AG10803 (cell line): ENCODE measurements around the gene CCNQ.

Source experiments
- DNase-seq: peaks from one replicate; pipeline ENCODE4 v3.0.0; 2010; ENCODE audit warnings: low read depth
- H3K4me3 ChIP-seq: 2 replicates; pipeline ENCODE4 v1.5.1; 2011; ENCODE audit warnings: mild to moderate bottlenecking, low read length, control low read depth
- TF ChIP-seq, protein P1 (sequence below): conservative IDR thresholded peaks from 2 replicates; pipeline ENCODE4 v1.5.1; 2011; ENCODE audit warnings: mild to moderate bottlenecking, low read length, control low read depth, inconsistent platforms

The CCNQ gene

DNA sequence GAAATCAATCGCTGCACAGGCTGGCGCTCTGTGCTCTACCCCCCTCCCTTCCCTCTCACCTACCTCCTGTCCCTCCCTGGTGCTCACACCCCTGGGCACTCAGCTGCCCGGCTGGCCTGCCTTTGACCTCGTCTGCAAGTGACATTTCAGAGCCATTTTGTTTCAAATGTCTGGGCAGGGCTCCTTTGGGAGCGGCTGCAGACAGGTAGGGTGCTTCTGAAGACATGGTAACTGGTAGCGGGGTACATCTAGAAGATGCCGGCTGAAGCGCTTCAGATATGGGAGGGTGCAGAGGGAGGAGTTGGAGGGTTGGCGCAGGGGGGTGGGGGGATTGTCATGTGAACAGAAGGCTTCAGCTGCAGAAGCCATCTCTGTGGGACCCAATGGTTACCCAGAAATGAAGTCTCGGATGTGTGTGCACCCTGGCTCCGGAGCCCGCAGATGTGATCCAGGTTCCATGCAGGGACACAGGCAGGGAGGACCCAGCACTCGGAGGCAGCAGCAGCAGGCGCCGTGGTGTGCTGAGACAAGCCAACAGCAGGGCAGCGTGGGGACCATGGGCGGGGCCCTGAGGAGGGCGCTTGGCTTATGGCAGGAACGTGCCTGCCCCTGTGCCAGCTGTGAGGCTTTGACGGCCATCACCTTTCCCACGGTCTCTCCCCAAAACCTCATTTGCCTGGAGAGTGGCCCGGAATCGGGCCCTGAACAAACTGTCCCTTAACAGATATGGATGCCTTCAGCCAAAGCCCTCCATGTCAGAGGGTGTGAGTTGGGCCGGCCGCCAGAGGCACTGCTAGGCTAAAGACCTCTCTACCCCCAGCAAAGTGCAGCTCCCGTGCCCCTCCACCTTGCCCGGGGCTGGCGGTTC is 40.5 kb upstream of the CCNQ start:
- no peak overlapping the region for H3K4me3 ChIP-seq
- TF ChIP-seq, protein P1, sequence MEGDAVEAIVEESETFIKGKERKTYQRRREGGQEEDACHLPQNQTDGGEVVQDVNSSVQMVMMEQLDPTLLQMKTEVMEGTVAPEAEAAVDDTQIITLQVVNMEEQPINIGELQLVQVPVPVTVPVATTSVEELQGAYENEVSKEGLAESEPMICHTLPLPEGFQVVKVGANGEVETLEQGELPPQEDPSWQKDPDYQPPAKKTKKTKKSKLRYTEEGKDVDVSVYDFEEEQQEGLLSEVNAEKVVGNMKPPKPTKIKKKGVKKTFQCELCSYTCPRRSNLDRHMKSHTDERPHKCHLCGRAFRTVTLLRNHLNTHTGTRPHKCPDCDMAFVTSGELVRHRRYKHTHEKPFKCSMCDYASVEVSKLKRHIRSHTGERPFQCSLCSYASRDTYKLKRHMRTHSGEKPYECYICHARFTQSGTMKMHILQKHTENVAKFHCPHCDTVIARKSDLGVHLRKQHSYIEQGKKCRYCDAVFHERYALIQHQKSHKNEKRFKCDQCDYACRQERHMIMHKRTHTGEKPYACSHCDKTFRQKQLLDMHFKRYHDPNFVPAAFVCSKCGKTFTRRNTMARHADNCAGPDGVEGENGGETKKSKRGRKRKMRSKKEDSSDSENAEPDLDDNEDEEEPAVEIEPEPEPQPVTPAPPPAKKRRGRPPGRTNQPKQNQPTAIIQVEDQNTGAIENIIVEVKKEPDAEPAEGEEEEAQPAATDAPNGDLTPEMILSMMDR: no peak
- no peak for DNase-seq

DNA sequence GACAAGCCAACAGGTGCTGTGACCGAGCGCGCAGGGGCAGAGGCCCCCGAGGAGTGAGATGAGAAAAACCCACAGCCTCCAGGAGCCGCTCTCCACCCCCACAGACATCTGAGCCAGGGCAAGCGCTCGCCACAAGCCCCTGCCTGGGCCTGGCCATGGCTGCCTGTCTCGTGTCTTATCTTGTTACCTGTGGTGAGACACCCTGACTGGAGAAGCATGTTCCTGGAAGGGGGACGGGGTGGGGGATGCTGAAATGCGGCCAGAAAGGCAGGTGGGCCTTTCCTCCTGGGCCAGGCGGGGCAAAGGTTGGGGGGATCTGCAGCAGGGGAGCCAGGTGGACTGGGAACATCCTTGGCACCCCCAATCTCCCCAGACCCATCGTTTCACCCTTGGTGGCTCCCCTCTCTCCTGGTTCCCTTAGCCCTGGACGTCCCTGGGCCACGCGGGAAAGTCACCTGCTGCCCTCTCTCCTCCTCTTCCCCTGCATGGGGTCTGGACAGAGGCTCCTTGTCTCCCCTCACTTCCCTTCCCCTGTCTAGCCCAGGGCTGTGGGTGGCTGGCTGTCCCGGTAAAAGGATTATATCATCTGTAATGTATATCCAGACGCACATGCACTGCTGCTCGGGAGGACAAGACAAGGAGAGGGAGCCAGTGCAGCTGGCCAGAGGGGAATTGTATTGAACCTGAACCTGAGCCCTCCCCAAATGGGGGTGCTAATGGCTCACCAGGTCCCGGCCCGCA is 39.7 kb upstream of the CCNQ start:
- TF ChIP-seq, protein P1: no peak
- H3K4me3 ChIP-seq: no peak overlapping the region
- no peak for DNase-seq

DNA sequence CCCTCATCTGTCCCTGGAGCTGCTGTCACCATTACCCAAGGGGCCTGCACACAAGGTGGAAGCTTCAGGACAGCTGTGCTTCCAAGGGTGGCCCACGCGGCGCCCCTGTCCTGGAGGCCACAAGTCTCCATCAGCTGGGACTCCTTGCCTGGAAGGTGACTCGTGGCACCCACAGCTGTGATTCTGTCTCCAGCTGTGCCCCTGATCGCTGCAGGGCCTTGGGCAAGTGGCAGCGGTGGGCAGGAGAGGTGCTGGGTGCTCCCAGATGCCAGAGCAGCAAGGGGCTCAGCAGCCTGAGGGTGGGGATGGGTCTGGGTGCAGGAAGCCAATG is 39.1 kb upstream of the CCNQ start:
- H3K4me3 ChIP-seq: no peak overlapping the region
- DNase-seq: no peak
- TF ChIP-seq, protein P1: no peak

DNA sequence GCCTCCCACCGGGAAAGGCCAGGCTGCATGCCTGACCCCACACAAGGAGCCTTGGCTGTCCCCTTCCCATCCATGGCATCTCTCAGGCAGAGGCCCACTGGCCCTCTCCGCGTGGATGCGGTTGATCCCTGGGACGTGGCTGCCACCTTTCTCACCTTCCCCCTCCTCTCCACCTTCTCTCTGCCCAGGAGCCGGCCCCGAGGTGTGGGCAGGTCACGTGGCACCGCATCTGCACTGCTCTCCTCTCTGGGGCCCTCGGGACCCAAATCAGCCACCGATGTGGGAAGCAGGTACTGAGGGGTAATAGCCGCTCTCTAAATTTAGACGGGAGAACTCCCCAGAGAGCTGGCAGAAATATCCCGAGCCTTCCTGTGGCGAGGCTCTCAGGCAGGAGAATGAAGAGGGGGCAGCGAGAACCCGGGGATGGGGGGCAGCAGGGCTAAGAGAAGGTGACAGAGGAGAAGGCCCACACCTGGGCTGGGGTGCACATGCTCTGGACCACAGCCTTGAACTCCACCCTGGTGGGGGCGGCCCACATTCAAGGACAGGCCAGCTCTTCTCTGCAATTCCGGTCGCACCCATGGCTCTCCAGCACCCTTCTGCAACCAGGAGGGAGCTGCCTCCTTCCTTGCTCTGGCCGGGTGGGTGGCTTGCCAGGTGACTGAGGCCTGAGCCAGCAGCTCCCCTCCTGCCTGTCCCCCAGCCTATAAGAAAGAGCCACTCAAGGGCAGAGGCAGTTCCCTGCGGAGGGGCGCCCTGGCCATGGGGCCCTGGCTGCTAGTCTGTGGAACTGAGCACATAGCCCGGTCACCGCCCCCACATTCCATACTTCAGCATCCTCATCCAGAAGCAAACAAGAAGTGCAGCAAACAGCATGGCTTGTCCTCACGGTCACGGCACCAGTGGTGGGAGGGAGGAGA is 38.4 kb upstream of the CCNQ start:
- no peak for DNase-seq
- TF ChIP-seq, protein P1: no peak
- no peak overlapping the region for H3K4me3 ChIP-seq

DNA sequence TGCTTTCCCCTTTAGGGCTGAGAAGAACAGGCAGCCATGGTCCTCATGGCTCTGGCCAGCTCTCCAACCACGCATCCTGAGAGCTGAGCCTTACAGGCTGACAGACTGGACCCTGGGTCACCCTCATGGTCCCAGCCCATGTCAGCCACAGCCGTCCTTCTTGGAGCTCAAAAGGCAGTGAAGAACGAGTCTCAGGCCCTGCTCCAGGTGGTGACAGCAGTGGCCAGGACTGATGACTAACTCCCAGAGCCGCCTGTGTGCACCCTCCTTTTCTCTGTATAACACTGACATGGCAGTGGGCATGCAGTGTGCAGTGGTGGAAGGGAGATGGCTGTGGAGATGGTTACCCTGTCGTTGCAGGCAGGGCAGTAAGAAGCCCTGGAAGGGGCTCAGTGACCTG is 37.8 kb upstream of the CCNQ start:
- TF ChIP-seq, protein P1: no peak
- H3K4me3 ChIP-seq: no peak overlapping the region
- DNase-seq: no peak

DNA sequence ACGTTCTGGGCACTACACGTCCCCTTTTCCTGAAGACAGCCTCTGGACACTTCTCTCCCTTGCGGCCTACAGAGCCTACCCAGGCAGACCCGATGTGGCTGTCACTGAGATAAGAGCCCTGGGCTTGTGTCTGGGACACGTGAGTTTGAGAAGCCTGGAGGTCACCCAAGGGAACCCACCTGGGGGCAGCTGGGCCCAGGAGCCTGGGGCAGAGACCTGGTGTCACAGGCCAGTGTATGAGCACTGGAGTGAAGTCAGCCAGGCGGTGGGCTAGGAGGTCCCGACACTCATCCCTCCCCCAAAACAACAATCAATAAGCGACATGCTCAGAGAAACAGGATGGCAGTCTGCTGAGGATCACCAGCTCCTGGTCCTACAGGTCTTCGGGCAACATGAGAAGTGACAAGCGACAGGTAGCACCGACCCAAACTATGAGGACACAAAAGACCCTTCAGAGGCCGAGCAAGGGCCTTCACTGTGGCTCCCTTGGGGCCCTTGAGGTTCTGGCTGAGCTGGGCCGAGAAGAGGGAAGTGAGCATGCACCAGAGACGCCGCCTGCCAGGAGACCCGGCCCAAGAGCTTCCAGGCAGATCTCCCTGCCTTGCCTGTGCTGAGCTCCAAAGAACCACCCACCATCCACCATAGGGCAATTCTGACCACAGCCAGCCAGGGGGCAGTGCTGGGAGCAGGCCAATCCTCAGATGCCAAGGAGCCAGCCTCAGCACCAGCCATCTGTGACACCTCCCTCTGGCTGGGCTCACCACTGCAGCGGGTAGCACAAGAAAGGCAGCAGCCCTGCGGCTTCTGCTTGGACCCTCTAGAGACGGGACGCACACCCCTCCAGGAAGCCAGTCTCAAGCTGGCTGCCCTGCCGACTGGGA is 37.1 kb upstream of the CCNQ start:
- H3K4me3 ChIP-seq: no peak overlapping the region
- no peak for DNase-seq
- TF ChIP-seq, protein P1: peak; percentile 12; the same call in 1 of the 2 replicates
